GM18508 (cell line): Measurements from ENCODE around the gene AFTPH.

ENCODE experiments used
- ATAC-seq: cut with Tn5 transposase; IDR thresholded peaks from one replicate; pipeline ENCODE4 v1.9.1; 2021; ENCODE audit warnings: moderate number of reproducible peaks; ENCODE audit not compliant: insufficient read depth, unreplicated experiment

The AFTPH gene

GRCh38 chr2:64626963-64627760 lies 103.0 kb downstream of the AFTPH start:
- no peak for ATAC-seq

GRCh38 chr2:64627860-64628841 lies 104.0 kb downstream of the AFTPH start:
- no peak for ATAC-seq

GRCh38 chr2:64629329-64629781 lies 105.2 kb downstream of the AFTPH start:
- ATAC-seq: no peak

GRCh38 chr2:64629875-64630274 lies 105.7 kb downstream of the AFTPH start:
- no peak for ATAC-seq

GRCh38 chr2:64630752-64631151 lies 106.6 kb downstream of the AFTPH start:
- no peak for ATAC-seq

GRCh38 chr2:64631771-64632170 lies 107.6 kb downstream of the AFTPH start:
- ATAC-seq: no peak

- no peak for ATAC-seq
Observed at GRCh38 chr2:64632835-64633819, 109.0 kb downstream of the AFTPH start.

GRCh38 chr2:64634345-64635267 lies 110.5 kb downstream of the AFTPH start:
- ATAC-seq: no peak

- ATAC-seq: peak; percentile 32
Observed at GRCh38 chr2:64635976-64636911, 112.1 kb downstream of the AFTPH start.

GRCh38 chr2:64637000-64637635 lies 113.0 kb downstream of the AFTPH start:
- no peak for ATAC-seq

- ATAC-seq: no peak
Observed at GRCh38 chr2:64637931-64638330, 113.8 kb downstream of the AFTPH start.

- ATAC-seq: no peak
Observed at GRCh38 chr2:64638502-64639120, 114.5 kb downstream of the AFTPH start.

- no peak for ATAC-seq
Observed at GRCh38 chr2:64639691-64640090, 115.6 kb downstream of the AFTPH start.

- no peak for ATAC-seq
Observed at GRCh38 chr2:64640153-64641044, 116.3 kb downstream of the AFTPH start.

- no peak for ATAC-seq
Observed at GRCh38 chr2:64641599-64641998, 117.5 kb downstream of the AFTPH start.
